ENCODE results near the gene OR52M1. TPM values are rescaled to one million over a fixed set of nuclear protein-coding genes. Genes with fewer than 3 reads are reported as not detected.
"Not testable (repeated sequence)": the region's sequence is repeated elsewhere in the genome, so short reads cannot be mapped to it uniquely, and the experiment has no call there.

Gene OR52M1, protein sequence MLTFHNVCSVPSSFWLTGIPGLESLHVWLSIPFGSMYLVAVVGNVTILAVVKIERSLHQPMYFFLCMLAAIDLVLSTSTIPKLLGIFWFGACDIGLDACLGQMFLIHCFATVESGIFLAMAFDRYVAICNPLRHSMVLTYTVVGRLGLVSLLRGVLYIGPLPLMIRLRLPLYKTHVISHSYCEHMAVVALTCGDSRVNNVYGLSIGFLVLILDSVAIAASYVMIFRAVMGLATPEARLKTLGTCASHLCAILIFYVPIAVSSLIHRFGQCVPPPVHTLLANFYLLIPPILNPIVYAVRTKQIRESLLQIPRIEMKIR
- total RNA-seq = not detected
- polyA plus RNA-seq = not detected

GRCh38 chr11:4544891-4545290 is at the start of gene OR52M1:
Gene OR52M1 (plus strand): TSS chr11:4545191. CDS start chr11:4545191, 0 bp downstream.
- Histone ChIP-seq H3K36me3 (ENCODE audit: insufficient read depth) (no peaks in the 10 kb centered on the region), H3K4me1 (ENCODE audit: insufficient read depth) (no peaks in the 10 kb centered on the region), H3K27ac (ENCODE audit: low read depth) (no peak within 1 kb of the TSS), H3K4me3 (ENCODE audit: low read depth, low read length) (no peak within 1 kb of the TSS)
- 76% methylated on average over 5 of the region's 5 CpGs for WGBS
- no peak for DNase-seq (ENCODE audit: extremely low spot score)

GRCh38 chr11:4495487-4495886 is 49.5 kb upstream of the OR52M1 start:
- WGBS = 40% methylated on average over 7 of the region's 7 CpGs
- H3K4me1 ChIP-seq (ENCODE audit: insufficient read depth) = no peaks in the 10 kb centered on the region
- H3K27ac ChIP-seq (ENCODE audit: low read depth) = no peak overlapping the region
- no peaks in the 10 kb centered on the region for H3K36me3 ChIP-seq (ENCODE audit: insufficient read depth)
- no peak for DNase-seq (ENCODE audit: extremely low spot score)
- no peak overlapping the region for H3K4me3 ChIP-seq (ENCODE audit: low read depth, low read length)

GRCh38 chr11:4495986-4496385 is 49.0 kb upstream of the OR52M1 start:
- DNase-seq (ENCODE audit: extremely low spot score) = no peak
- Histone ChIP-seq H3K4me1 (ENCODE audit: insufficient read depth) (no peaks in the 10 kb centered on the region), H3K36me3 (ENCODE audit: insufficient read depth) (no peaks in the 10 kb centered on the region), H3K4me3 (ENCODE audit: low read depth, low read length) (no peak overlapping the region), H3K27ac (ENCODE audit: low read depth) (no peak overlapping the region)
- WGBS = 34% methylated on average over 6 of the region's 6 CpGs

- Histone ChIP-seq H3K4me3 (ENCODE audit: low read depth, low read length) (no peak overlapping the region), H3K27ac (ENCODE audit: low read depth) (no peak overlapping the region), H3K4me1 (ENCODE audit: insufficient read depth) (no peaks in the 10 kb centered on the region), H3K36me3 (ENCODE audit: insufficient read depth) (no peaks in the 10 kb centered on the region)
- no peak for DNase-seq (ENCODE audit: extremely low spot score)
- 33% methylated on average over 15 of the region's 15 CpGs for WGBS
Observed at GRCh38 chr11:4496557-4497248, 48.3 kb upstream of the OR52M1 start.

- no peaks in the 10 kb centered on the region for H3K36me3 ChIP-seq (ENCODE audit: insufficient read depth)
- no peak overlapping the region for H3K4me3 ChIP-seq (ENCODE audit: low read depth, low read length)
- no peak for DNase-seq (ENCODE audit: extremely low spot score)
- no peaks in the 10 kb centered on the region for H3K4me1 ChIP-seq (ENCODE audit: insufficient read depth)
- H3K27ac ChIP-seq (ENCODE audit: low read depth) = no peak overlapping the region
- 70% methylated on average over 2 of the region's 2 CpGs for WGBS
Observed at GRCh38 chr11:4508886-4509285, 36.1 kb upstream of the OR52M1 start.

DNA sequence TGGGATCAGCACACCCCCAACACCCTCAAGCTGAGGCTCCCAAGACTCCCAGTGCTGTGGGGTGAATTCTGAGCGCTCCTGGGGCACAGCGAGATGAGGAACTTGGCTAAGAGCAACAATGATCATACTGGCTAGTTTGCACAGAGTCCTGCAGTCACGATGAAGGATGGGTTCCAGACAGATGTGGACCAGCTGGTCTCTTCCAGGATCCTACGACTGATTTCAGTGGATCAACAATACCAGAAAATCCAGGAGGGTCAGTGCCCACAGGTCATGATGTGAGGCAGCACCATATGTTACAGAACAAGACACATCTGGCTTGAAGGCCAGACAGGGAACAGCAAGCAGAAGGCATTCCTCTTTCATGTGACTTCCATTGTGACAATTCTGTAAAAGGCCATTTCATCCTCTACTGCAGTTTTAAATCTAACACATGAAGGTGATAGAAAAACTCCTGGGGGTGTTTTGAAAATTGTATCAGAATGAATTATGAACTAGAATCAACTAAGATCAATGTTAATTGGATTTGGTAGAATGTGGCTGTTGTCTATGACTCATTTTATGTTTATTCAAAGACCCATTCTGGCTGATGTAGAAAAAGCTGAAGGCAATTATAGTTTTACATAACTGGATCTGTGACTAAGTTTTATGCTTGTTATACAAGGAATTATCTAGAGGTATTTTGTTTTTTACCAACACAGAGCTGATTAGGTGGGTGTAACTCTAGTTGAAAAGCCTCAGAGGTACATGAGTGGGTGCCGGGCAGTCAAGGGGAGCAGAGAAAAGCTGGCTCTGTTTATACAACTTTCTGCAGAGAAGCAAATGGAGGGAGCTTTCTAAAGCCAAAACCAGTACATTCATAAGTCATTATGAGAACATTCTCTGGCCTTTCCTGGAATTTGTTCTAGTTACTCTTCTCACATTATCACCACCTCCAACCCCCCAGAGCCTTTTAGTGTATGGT is 33.4 kb upstream of the OR52M1 start:
- no peaks in the 10 kb centered on the region for H3K4me1 ChIP-seq (ENCODE audit: insufficient read depth)
- H3K36me3 ChIP-seq (ENCODE audit: insufficient read depth) = no peaks in the 10 kb centered on the region
- WGBS = 63% methylated on average over 5 of the region's 5 CpGs
- DNase-seq (ENCODE audit: extremely low spot score) = no peak
- no peak overlapping the region for H3K27ac ChIP-seq (ENCODE audit: low read depth)
- no peak overlapping the region for H3K4me3 ChIP-seq (ENCODE audit: low read depth, low read length)

DNA sequence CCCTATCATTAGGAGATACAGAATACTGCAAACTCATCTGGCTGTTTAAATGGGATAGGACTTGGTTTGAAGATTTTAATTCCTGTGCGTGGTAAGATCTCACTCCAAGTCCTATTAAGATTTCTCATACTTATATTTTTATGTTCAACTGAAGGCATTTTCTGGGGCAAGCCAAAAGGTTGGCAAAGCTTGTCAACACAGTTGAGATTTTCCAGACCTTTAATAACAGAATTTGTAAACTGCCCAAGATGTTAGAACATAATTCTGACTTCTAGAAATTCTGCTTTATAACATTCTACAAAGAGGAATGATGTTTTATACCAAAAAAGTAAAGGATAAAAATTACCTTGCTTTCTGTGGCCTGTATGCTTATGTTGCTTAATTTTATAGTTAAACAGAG is 30.8 kb upstream of the OR52M1 start:
- no peaks in the 10 kb centered on the region for H3K36me3 ChIP-seq (ENCODE audit: insufficient read depth)
- H3K27ac ChIP-seq (ENCODE audit: low read depth) = no peak overlapping the region
- 55% methylated on average over 1 of the region's 1 CpG for WGBS
- no peak for DNase-seq (ENCODE audit: extremely low spot score)
- no peaks in the 10 kb centered on the region for H3K4me1 ChIP-seq (ENCODE audit: insufficient read depth)
- H3K4me3 ChIP-seq (ENCODE audit: low read depth, low read length) = no peak overlapping the region

GRCh38 chr11:4522339-4522738 is 22.7 kb upstream of the OR52M1 start:
- H3K27ac ChIP-seq (ENCODE audit: low read depth) = no peak overlapping the region
- no peak overlapping the region for H3K4me3 ChIP-seq (ENCODE audit: low read depth, low read length)
- H3K36me3 ChIP-seq (ENCODE audit: insufficient read depth) = no peaks in the 10 kb centered on the region
- no peak for DNase-seq (ENCODE audit: extremely low spot score)
- WGBS = 54% methylated on average over 2 of the region's 2 CpGs
- no peaks in the 10 kb centered on the region for H3K4me1 ChIP-seq (ENCODE audit: insufficient read depth)

GRCh38 chr11:4522752-4523151 is 22.2 kb upstream of the OR52M1 start:
- Histone ChIP-seq H3K4me3 (ENCODE audit: low read depth, low read length) (no peak overlapping the region), H3K36me3 (ENCODE audit: insufficient read depth) (no peaks in the 10 kb centered on the region), H3K4me1 (ENCODE audit: insufficient read depth) (no peaks in the 10 kb centered on the region), H3K27ac (ENCODE audit: low read depth) (no peak overlapping the region)
- DNase-seq (ENCODE audit: extremely low spot score) = no peak
- WGBS = 85% methylated on average over 6 of the region's 6 CpGs

- H3K36me3 ChIP-seq (ENCODE audit: insufficient read depth) = no peaks in the 10 kb centered on the region
- 37% methylated on average over 1 of the region's 1 CpG for WGBS
- H3K4me3 ChIP-seq (ENCODE audit: low read depth, low read length) = no peak overlapping the region
Observed at GRCh38 chr11:4523666-4524065, 21.3 kb upstream of the OR52M1 start.

GRCh38 chr11:4527926-4528325 is 17.1 kb upstream of the OR52M1 start:
- no peak overlapping the region for H3K4me3 ChIP-seq (ENCODE audit: low read depth, low read length)
- DNase-seq (ENCODE audit: extremely low spot score) = no peak
- H3K4me1 ChIP-seq (ENCODE audit: insufficient read depth) = no peaks in the 10 kb centered on the region
- H3K36me3 ChIP-seq (ENCODE audit: insufficient read depth) = no peaks in the 10 kb centered on the region
- WGBS = 82% methylated on average over 2 of the region's 2 CpGs
- no peak overlapping the region for H3K27ac ChIP-seq (ENCODE audit: low read depth)

More at GRCh38 chr11:4523666-4524065, 21.3 kb upstream of the OR52M1 start:
- Histone ChIP-seq H3K27ac (ENCODE audit: low read depth) (no peak overlapping the region), H3K4me1 (ENCODE audit: insufficient read depth) (no peaks in the 10 kb centered on the region)
- DNase-seq (ENCODE audit: extremely low spot score) = no peak

DNA sequence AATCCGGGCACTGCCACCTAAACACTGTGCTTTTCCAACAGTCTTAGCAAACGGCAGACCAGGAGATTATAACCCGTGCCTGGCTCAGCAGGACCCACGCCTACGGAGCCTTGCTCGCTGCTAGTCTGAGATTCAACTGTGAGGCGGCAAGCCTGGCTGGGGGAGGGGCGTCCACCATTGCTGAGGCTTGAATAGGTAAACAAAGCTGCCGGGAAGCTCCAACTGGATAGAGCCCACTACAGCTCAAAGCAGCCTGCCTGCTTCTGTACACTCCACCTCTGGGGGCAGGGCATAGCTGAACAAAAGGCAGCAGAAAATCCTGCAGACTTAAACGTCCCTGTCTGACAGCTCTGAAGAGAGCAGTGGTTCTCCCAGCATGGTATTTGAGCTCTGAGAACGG is 13.3 kb upstream of the OR52M1 start:
- WGBS = 71% methylated on average over 11 of the region's 11 CpGs
- not testable (repeated sequence) for H3K27ac ChIP-seq (ENCODE audit: low read depth)

DNA sequence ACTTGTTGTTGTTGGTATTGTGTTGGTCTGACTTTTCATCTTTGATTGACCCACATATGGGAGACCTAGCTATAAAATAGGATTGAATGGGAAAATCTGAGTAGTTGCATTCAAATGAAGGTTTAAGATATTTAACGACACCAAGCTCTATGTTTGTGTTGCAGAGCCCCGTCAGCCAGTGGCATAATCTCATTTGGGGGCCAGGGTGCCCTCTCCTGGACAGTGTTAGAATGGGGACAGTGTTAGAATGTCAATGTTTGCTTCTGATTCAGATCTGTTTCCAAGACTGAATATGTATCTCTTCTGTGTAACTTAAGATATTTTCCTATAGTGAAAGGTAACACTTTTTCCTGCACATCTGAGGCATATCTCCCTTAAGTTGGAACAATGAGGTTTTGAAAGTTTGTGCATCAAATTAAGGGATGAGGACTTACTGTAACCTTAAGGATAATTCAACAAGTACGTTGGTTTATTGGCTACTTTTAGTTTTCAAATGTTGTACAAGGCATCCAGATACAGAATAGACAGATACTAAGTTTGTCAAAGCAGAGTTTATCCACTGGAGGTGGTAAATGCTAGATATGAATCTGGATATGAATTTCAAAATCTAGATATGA is 5.3 kb upstream of the OR52M1 start:
- no peak overlapping the region for H3K27ac ChIP-seq (ENCODE audit: low read depth)
- DNase-seq (ENCODE audit: extremely low spot score) = no peak
- 26% methylated on average over 3 of the region's 3 CpGs for WGBS
- H3K4me3 ChIP-seq (ENCODE audit: low read depth, low read length) = no peak overlapping the region
- no peaks in the 10 kb centered on the region for H3K36me3 ChIP-seq (ENCODE audit: insufficient read depth)
- H3K4me1 ChIP-seq (ENCODE audit: insufficient read depth) = no peaks in the 10 kb centered on the region

More for the DNA sequence above, 13.3 kb upstream of the OR52M1 start:
- not testable (repeated sequence) for H3K4me1 ChIP-seq (ENCODE audit: insufficient read depth); H3K4me3 ChIP-seq (ENCODE audit: low read depth, low read length); H3K36me3 ChIP-seq (ENCODE audit: insufficient read depth); DNase-seq (ENCODE audit: extremely low spot score)

All from urinary bladder (tissue), 4 donors.